ENCODE data around the gene TLE4. TPM values are rescaled to one million over a fixed set of nuclear protein-coding genes. Genes with fewer than 3 reads are reported as not detected.

The TLE4 gene
- total and polyA plus RNA-seq, 2 experiments from 2014 or later, result 45.8 to 72.9 TPM

- Histone ChIP-seq H3F3A (replicated peaks; ENCODE audit: low read depth) (no peaks in the 10 kb centered on the region), H3K27ac (ENCODE audit: low read depth) (no peak overlapping the region), H2AFZ (no peak overlapping the region), H3K36me3 (ENCODE audit: insufficient read depth) (no peaks in the 10 kb centered on the region; the same call in 1 of the 2 replicates), H3K4me2 (no peak overlapping the region), H3K9me2 (ENCODE audit: insufficient read depth) (no peaks in the 10 kb centered on the region), H3K27me3 (ENCODE audit: insufficient read depth) (no peaks in the 10 kb centered on the region), H4K20me1 (replicated peaks; ENCODE audit: insufficient read depth) (peaks cover 6% of the 10 kb centered on the region), H3K79me2 (replicated peaks; ENCODE audit: insufficient read depth) (peaks cover 96% of the 10 kb centered on the region), H3K4me3 (no peak overlapping the region), H3K4me1 (ENCODE audit: insufficient read depth) (peaks cover 38% of the 10 kb centered on the region)
- H3K27ac Mint-ChIP-seq, result peak overlapping the region; percentile 36; the same call in 1 of the 2 replicates
- peaks cover 5% of the 10 kb centered on the region for H3K27me3 Mint-ChIP-seq (ENCODE audit: insufficient read depth, low read depth, poor library complexity)
- ATAC-seq, result no peak
- no peak overlapping the region for H3K4me3 Mint-ChIP-seq
- peaks cover 47% of the 10 kb centered on the region for H3K4me1 Mint-ChIP-seq
- TF ChIP-seq ETS1 (IDR thresholded peaks at IDR 0.05), result no peak
- no peak for TF ChIP-seq REST (IDR thresholded peaks at IDR 0.05; ENCODE audit: unreplicated experiment)
- TF ChIP-seq JUNB (IDR thresholded peaks at IDR 0.05; ENCODE audit: unreplicated experiment), result no peak
- no peak for TF ChIP-seq EZH2 (IDR thresholded peaks at IDR 0.05; ENCODE audit: low read depth, unreplicated experiment)
- no peak for TF ChIP-seq ZNF114 (CRISPR knock-in tag; IDR thresholded peaks at IDR 0.05)
- TF ChIP-seq NANOG (IDR thresholded peaks at IDR 0.05; ENCODE audit: borderline replicate concordance), result no peak
- no peak for TF ChIP-seq STAT1 (IDR thresholded peaks at IDR 0.05; ENCODE audit: unreplicated experiment)
- TF ChIP-seq CTCF (conservative IDR thresholded peaks at IDR 0.05; ENCODE audit: low read depth in 2 of 2), result no peak
- no peak for TF ChIP-seq ZNF462 (CRISPR knock-in tag; IDR thresholded peaks at IDR 0.05)
- TF ChIP-seq EZH2phosphoT487 (IDR thresholded peaks at IDR 0.05; ENCODE audit: unreplicated experiment), result no peak
- TF ChIP-seq POLR2AphosphoS5 (IDR thresholded peaks at IDR 0.05; ENCODE audit: low read depth), result no peak
- TF ChIP-seq CREB1 (CRISPR knock-in tag; IDR thresholded peaks at IDR 0.05; ENCODE audit: low read depth), result no peak
- TF ChIP-seq ZNF331 (CRISPR knock-in tag; IDR thresholded peaks at IDR 0.05; ENCODE audit: low read depth), result no peak
- peaks cover 4% of the 10 kb centered on the region; the same call in 2 of the 3 replicates for H3K9me3 Mint-ChIP-seq
- H3K36me3 Mint-ChIP-seq (ENCODE audit: low read depth), result peaks cover 14% of the 10 kb centered on the region
- no peak for DNase-seq (ENCODE audit: low spot score)
These were observed 6.4 kb downstream of the TLE4 start for GRCh38 chr9:79577969-79578723.

All from GM23338 (cell line).